Esophagus muscularis mucosa (tissue), 4 donors: ENCODE results near the gene MBOAT2. TPM values are rescaled to one million over a fixed set of nuclear protein-coding genes. Genes with fewer than 3 reads are reported as not detected.
A peak's percentile ranks its signal among the peaks of the same experiment; 100 is the strongest.

ENCODE experiments used
- DNase-seq: peaks from one replicate; pipeline ENCODE4 v3.0.0-alpha.2; 2017; ENCODE audit errors: extremely low spot score
- H3K27ac ChIP-seq, 4 donors: fragments of 200-600 bp; sonication (generic); replicated peaks in 1 of 4; 1 replicate in 3 of 4; 2 replicates in 1 of 4; pipeline ENCODE4 v1.5.1; 2016 to 2019; ENCODE audit warnings: mild to moderate bottlenecking in 1 of 4
- H3K27me3 ChIP-seq, 4 donors: fragments of 200-600 bp; sonication (generic); one replicate each; pipeline versions ENCODE4 v1.5.1 to v1.6.0; 2016 to 2019
- H3K36me3 ChIP-seq, 4 donors: fragments of 200-600 bp; sonication (generic); one replicate each; pipeline ENCODE4 v1.5.1; 2016 to 2019
- H3K4me1 ChIP-seq, 4 donors: fragments of 200-600 bp; sonication (generic); one replicate each; pipeline ENCODE4 v1.5.1; 2016 to 2019
- H3K4me3 ChIP-seq, 4 donors: fragments of 200-600 bp; sonication (generic); 1 replicate in 2 of 4; 2 replicates in 2 of 4; pipeline ENCODE4 v1.5.1; 2016 to 2019; ENCODE audit warnings: mild to moderate bottlenecking in 4 of 4, moderate library complexity in 1 of 4
- H3K9me3 ChIP-seq, 4 donors: fragments of 200-600 bp; sonication (generic); 1 replicate in 3 of 4; 2 replicates in 1 of 4; pipeline ENCODE4 v1.5.1; 2016 to 2019
- CTCF ChIP-seq, 3 experiments: fragments of 200-600 bp in 2 of 3; fragments of 450-650 bp in 1 of 3; sonication (generic) in 2 of 3; IDR thresholded peaks; one replicate each; pipeline ENCODE4 v1.5.1; 2017 to 2019; ENCODE audit warnings: antibody characterized with exemption in 3 of 3, mild to moderate bottlenecking in 2 of 3, moderate library complexity in 1 of 3
- EP300 ChIP-seq: sonication (generic); formaldehyde crosslinking; IDR thresholded peaks from one replicate; pipeline ENCODE4 v1.6.1; 2017; ENCODE audit warnings: antibody characterized with exemption
- POLR2A ChIP-seq: fragments of 450-650 bp; IDR thresholded peaks from one replicate; pipeline ENCODE4 v1.6.1; 2017; ENCODE audit warnings: antibody characterized with exemption, moderate library complexity, mild to moderate bottlenecking, low read depth
- POLR2AphosphoS5 ChIP-seq, 2 donors: sonication (generic); formaldehyde crosslinking; IDR thresholded peaks; one replicate each; pipeline ENCODE4 v1.6.1; 2017; ENCODE audit warnings: antibody characterized with exemption in 2 of 2
- WGBS: methylation state at CpG from one replicate; pipeline ENCODE4 v1.1.5; 2018; 5-methylcytosine and 5-hydroxymethylcytosine counted together
- intact Hi-C: fragments of 100-400 bp; cut with DNase I; formaldehyde crosslinking; loops from one replicate; pipeline ENCODE4 v1.15.1; 2023
- total RNA-seq, 4 donors: library from RNA; depleted of rRNA; stranded (reverse); fragments of >200 nt; gene quantifications; one replicate each; pipeline versions ENCODE4 v1.1.0 to v1.2.1, GENCODE V29; 2016

Gene MBOAT2
- total RNA-seq, 4 donors from 2014 or later = 14.1 to 19.9 (median 17.0) TPM

GRCh38 chr2:8833853-8834252 lies 169.6 kb downstream of the MBOAT2 start:
- Histone ChIP-seq H3K27ac (no peak overlapping the region), H3K9me3 (no peaks in the 10 kb centered on the region), H3K4me3 (no peak overlapping the region), H3K36me3 (no peaks in the 10 kb centered on the region), H3K4me1 (peaks cover 63 to 78% (median 73%) of the 10 kb centered on the region in 4 donors), H3K27me3 (no peaks in the 10 kb centered on the region)
- 94% methylated on average over 7 of the region's 7 CpGs for WGBS
- DNase-seq = no peak
- intact Hi-C loops = no loop called here
- TF ChIP-seq POLR2AphosphoS5 (IDR thresholded peaks at IDR 0.05) (no peak), EP300 (no peak)

DNA sequence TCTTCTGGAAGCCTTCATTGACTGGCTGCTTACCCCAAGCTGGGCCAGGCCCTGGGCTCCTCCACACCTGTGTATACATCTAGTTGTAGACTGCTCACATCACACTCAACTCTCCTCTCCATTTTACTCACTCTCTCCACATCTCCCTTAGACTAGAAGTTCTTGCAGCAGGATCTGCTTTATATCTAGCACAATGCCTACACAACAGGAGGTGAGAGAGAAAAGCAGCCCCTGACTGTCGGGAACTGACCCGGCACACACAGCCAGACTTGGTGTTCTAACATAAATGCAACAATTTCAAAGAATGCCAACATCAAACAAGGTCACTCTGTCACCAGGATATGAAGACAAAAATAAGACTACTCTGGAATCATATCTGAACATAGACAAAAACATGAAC lies 172.0 kb downstream of the MBOAT2 start:
- TF ChIP-seq EP300 = no peak
- no peak for TF ChIP-seq CTCF (IDR thresholded peaks at IDR 0.05)
- no peak for TF ChIP-seq POLR2AphosphoS5 (IDR thresholded peaks at IDR 0.05)
- TF ChIP-seq POLR2A = no peak
- Histone ChIP-seq H3K9me3 (no peaks in the 10 kb centered on the region), H3K4me3 (no peak overlapping the region), H3K27me3 (no peaks in the 10 kb centered on the region), H3K4me1 (peaks cover 59 to 69% (median 67%) of the 10 kb centered on the region in 4 donors), H3K36me3 (peaks cover 0 to 7% (median 2%) of the 10 kb centered on the region in 4 donors), H3K27ac (no peak overlapping the region)
- DNase-seq = no peak
- 96% methylated on average over 2 of the region's 2 CpGs for WGBS
- intact Hi-C loops = no loop called here

- WGBS = 92% methylated on average over 2 of the region's 2 CpGs
- H3K4me1 ChIP-seq = peaks cover 27 to 35% (median 30%) of the 10 kb centered on the region in 4 donors
- no peak overlapping the region for H3K27ac ChIP-seq
- intact Hi-C loops = no loop called here
- no peak for DNase-seq
- TF ChIP-seq POLR2AphosphoS5 (IDR thresholded peaks at IDR 0.05) (no peak), POLR2A (no peak), CTCF (IDR thresholded peaks at IDR 0.05) (no peak)
- no peaks in the 10 kb centered on the region for H3K9me3 ChIP-seq
- H3K27me3 ChIP-seq = no peaks in the 10 kb centered on the region
- no peak overlapping the region for H3K4me3 ChIP-seq
- peaks cover 8 to 27% (median 25%) of the 10 kb centered on the region in 4 donors for H3K36me3 ChIP-seq
These were observed 175.8 kb downstream of the MBOAT2 start for GRCh38 chr2:8827729-8828128.

GRCh38 chr2:8822218-8822617 lies 181.3 kb downstream of the MBOAT2 start:
- no peaks in the 10 kb centered on the region for H3K27me3 ChIP-seq
- H3K36me3 ChIP-seq = peaks cover 8 to 41% (median 32%) of the 10 kb centered on the region in 4 donors
- 77% methylated on average over 4 of the region's 4 CpGs for WGBS
- no peak for TF ChIP-seq POLR2A
- no peak for TF ChIP-seq POLR2AphosphoS5 (IDR thresholded peaks at IDR 0.05)
- TF ChIP-seq EP300 = no peak
- H3K4me1 ChIP-seq = peaks cover 23 to 32% (median 30%) of the 10 kb centered on the region in 4 donors
- intact Hi-C loops = no loop called here
- H3K4me3 ChIP-seq = no peak overlapping the region
- DNase-seq = no peak
- H3K9me3 ChIP-seq = no peaks in the 10 kb centered on the region
- H3K27ac ChIP-seq = peak overlapping the region; percentile 59 to 77 (median 70)

DNA sequence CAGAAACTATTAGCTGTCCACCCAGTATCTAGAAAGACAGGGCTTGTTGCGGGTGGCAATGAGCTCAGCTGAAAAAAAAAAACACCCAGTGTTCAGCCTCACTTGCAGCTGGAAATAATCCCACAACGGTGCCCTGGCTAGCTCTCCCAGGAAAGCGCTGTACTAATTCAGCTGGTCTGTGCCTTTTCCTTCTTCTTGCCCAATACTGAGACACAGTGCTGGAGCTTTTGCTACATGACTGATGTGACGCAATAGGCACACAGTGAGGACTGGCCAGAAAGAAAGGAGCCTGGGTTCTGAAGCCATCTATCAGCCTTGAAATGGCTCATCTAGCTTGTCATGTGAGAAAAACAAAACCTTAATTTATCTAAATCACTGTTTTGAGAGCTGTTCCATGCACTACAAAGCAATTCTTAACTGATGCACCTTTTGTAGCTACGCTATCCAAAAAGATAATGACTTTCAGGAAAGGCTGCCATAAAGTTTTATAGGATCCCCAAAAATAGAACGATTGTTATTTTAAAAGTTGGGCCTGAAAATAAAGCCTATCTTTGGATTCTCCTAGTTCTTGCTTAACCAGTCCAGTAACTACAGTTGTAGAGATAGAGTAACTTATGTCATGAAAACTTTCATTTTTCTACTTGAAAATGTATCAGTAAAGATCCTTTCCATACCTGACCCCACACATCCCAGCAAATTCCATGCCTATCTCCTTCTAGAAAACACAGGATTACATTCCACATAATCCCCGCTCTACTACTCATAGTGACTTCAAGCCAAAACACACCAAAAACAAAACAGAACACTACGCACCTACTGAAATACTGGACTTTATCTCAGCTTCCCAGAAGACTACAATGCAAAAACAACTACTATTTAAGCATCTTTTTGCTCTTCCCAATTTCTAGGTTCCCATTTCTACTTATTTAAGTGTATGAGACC lies 181.9 kb downstream of the MBOAT2 start:
- peak; percentile 76 to 77 for TF ChIP-seq POLR2AphosphoS5 (IDR thresholded peaks at IDR 0.05)
- TF ChIP-seq POLR2A = no peak

DNA sequence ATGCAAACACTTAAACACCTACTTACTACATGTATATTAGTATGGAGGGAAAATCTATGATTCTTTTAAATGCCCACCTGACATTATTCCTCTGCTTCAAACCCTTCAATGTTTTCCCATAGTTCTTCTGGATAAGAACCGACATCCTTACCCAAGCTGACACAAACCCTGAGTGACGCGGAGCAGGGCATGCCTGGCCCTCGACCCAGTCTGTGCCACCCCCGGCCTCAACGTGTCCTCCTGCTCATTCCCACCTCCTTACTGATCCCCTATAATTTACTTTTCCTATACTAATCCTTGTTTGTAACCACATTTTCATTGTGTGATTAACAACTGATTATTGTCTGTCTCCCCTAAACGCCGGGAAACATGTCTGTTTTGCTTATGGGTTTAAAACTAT lies 183.5 kb downstream of the MBOAT2 start:
- Histone ChIP-seq H3K27me3 (no peaks in the 10 kb centered on the region), H3K9me3 (no peaks in the 10 kb centered on the region), H3K4me1 (peaks cover 23 to 32% (median 30%) of the 10 kb centered on the region in 4 donors), H3K4me3 (no peak overlapping the region), H3K27ac (peak overlapping the region in 2 of 4 donors; percentile 73 to 77), H3K36me3 (peaks cover 0 to 47% (median 30%) of the 10 kb centered on the region in 4 donors)
- TF ChIP-seq POLR2A = no peak
- intact Hi-C loops = no loop called here
- WGBS = 85% methylated on average over 8 of the region's 8 CpGs
- DNase-seq = no peak

More for the DNA sequence above, 181.9 kb downstream of the MBOAT2 start:
- 47% methylated on average over 8 of the region's 8 CpGs for WGBS
- Histone ChIP-seq H3K27me3 (no peaks in the 10 kb centered on the region), H3K36me3 (peaks cover 8 to 47% (median 31%) of the 10 kb centered on the region in 4 donors), H3K27ac (peak overlapping the region; percentile 59 to 77 (median 70)), H3K4me3 (no peak overlapping the region), H3K4me1 (peaks cover 23 to 32% (median 30%) of the 10 kb centered on the region in 4 donors), H3K9me3 (no peaks in the 10 kb centered on the region)
- intact Hi-C loops = no loop called here
- DNase-seq = no peak
